GM18951 (cell line): ENCODE data around the gene AKIP1.
"Not testable (repeated sequence)": the region's sequence is repeated elsewhere in the genome, so short reads cannot be mapped to it uniquely, and the experiment has no call there.

Source experiments
- POLR2A ChIP-seq: IDR thresholded peaks from 4 replicates; pipeline ENCODE4 v1.6.1; 2011; ENCODE audit warnings: mild to moderate bottlenecking; ENCODE audit not compliant: insufficient read length, insufficient read depth; ENCODE audit errors: extremely low read depth
- in situ Hi-C: fragments of 300-500 bp; cut with MboI; formaldehyde crosslinking; loops from one replicate; pipeline ENCODE4 v1.12.0; 2022; ENCODE audit warnings: low sequenced_read_pairs, mixed read lengths, inconsistent platforms; ENCODE audit not compliant: unreplicated experiment

The AKIP1 gene

DNA sequence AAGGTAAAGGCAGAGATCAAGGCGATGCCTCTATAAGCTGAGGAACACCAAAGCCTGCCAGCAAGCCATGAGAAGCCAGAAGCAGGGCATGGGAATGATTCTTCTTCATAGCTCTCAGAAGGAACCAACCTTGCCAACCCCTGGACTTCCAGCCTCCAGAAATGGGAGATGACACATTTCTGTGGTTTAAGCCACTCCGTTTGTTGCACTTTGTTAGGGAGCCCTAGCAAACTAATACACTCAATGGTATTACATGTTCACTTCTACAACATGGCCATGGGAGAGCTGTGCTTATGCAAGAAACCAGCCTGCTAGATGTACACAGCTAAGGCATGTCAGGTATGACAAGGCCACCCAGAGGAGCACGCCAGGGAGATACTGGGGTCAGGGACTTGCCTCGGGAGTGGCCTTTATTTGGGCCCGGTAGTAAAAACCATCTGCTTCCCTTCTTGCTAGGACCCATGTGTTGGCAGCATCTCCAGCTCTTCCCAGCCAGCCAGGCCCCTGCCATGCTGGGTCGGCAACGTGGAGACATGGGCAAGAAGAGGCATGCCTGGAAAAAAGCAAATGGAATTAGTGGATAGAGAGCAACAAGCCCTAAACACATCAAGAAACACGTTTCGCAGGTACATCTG lies 18.1 kb downstream of the AKIP1 start:
- in situ Hi-C loops, result no loop called here
- no peak for TF ChIP-seq POLR2A

DNA sequence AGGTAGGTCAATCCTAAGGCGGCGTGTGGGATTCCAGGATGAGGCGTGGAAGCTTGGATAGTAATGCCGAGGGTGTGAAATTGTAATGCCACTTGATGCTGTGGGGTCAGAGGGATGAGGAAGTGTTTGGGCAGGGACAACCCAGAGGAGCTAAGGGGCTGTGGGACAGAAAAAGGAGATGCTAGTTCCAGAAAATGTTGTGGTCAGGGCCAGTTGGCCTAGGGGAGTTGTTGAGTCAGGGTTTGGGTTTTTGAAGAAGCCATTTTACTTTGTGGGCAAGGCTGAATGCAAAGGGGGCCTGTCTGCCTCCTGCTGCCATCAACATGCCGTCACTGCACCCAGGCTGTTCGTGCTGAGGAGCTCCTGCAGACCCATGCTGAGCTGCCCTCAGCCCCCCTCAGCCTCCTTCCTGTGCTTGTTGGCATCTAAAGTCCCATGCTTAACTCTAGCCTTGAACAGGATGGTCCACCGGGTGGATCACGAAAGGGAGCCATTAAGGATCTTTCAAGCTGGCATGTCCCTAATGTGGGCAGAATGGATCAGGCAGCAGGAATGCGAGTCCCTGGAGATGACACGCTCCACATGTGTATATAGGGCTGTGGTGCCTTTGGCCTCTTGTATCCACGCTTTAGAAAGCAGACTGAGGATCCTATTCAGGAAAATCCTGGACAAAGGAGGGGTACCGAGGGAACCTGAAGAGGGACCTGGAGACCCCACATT lies 19.6 kb downstream of the AKIP1 start:
- in situ Hi-C loops, result no loop called here

DNA sequence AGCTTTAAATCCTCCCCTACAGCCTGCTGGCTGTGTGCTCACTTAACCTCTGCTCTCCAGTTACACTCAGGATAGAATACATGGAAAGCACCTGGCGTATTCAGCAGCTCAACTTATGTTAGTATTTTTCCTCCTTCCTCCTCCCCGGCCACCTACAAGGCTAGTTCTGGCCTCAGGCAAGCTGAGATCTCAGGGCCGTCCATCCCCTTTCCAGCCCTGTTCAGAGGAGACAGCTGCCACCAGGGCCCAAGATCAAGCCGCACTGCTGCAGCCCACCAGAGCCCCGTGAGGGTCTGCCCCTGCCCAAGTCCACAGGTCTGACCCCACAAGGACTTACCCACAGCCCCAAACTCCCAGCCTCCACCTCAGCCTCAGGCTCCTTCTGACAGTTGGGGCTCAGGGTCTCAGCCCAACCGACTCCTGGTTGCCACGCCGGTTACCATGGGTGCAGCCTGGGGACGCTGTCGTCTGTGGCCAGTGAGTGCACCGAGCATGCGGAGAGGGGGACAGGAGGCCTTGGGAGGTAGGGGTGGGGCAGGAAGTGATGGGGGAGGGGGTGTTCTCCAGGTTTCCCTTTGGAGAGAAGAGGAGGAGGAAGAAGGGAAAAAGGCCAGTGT lies 21.7 kb downstream of the AKIP1 start, which contains the start of gene C11orf16:
C11orf16 (minus strand) TSS at position 384 of the 617 bp plus-strand sequence. CDS start 639 bp downstream, outside the sequence.
- in situ Hi-C loops, result no loop called here
- TF ChIP-seq POLR2A, result no peak

More for the DNA sequence above, 19.6 kb downstream of the AKIP1 start:
- TF ChIP-seq POLR2A, result no peak

DNA sequence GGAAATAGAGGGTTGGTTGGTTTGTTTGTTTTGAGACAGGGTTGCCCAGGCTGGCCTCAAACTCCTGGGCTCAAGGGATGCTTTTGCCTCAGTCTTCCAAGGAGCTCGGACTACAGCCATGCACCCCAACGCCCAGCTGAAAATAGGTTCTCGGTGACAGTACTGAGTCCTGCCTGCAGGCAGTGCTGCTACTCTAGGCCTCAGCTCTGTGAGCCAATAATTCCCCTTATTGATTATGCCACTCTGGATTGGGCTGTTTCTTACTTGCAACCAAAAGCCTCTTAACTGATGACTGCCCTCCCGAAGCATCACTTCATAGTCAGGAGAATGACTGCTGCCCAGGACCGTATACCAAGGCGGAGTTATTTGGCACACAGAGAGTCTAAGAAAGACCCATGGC lies 22.9 kb downstream of the AKIP1 start:
- in situ Hi-C loops, result no loop called here
- TF ChIP-seq POLR2A, result no peak

DNA sequence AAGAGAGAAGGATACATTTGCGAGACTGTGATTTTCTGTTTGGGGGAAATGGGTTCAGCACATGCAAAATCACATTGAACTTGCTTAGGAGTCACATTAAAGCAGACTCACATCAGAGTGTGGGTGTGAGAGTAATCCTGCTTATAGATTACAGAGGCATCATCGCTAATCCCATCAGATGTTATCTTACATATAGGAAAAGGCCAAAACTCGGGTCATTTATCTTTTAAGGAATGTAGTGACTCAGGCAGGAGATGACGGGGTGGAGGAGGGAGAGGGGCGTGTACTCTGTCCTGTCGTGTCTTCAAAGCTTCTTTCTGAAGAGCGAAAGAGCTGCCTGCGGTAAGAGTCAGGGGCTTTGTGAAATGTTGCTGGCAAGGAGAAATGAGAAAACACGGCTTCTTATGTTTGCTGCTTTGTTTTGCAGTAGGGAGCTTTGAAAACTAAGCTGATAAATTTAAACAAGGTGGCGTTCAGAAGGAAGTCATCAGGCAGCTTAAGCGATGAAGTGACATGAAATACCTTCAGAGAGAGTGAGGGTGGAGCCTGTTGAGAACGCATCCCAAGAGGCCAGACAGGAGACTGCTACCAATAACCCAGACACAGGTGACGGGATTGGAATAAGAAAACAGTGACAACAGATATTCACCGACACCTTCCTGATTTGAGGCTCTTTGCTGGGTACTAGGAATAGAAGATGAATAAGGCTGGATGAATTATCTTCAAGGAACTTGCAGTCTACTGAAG lies 23.9 kb downstream of the AKIP1 start:
- in situ Hi-C loops, result no loop called here

DNA sequence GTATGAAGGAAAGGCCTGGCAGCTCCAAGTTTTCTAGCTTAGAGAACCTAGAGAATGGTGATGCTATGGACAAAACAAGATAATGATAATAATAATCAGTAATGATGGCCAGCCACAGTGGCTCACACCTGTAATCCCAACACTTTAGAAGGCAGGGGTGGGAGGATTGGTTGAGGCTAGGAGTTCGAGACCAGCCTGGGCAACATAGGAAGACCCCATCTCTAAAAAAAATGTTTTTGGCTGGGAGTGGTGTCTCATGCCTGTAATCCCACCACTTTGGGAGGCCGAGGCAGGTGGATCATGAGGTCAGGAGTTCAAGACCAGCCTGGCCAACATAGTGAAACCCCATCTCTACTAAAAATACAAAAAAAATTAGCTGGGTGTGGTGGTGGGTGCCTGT lies 24.8 kb downstream of the AKIP1 start:
- in situ Hi-C loops, result not testable (repeated sequence)

More for the DNA sequence above, 23.9 kb downstream of the AKIP1 start:
- TF ChIP-seq POLR2A, result no peak

DNA sequence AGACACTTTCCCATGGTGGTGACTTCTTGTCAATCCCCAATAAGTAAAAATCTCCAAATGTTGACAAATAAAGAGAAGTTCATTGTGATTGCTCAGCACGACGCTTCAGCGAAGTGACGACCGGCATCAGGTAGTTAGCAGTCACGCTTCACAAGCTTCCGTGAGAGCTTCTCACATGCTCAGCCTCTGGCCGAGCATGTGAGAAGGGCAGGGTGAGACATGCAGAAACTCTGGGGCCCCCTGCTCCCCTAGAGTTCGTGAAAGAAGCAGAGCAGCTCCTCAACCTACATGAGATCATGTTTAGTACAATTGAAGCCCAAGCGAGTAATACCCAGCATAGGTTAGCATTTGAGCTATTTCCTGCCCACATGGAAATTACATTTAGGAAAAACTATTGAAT lies 26.2 kb downstream of the AKIP1 start:
- in situ Hi-C loops, result no loop called here
- TF ChIP-seq POLR2A, result no peak

DNA sequence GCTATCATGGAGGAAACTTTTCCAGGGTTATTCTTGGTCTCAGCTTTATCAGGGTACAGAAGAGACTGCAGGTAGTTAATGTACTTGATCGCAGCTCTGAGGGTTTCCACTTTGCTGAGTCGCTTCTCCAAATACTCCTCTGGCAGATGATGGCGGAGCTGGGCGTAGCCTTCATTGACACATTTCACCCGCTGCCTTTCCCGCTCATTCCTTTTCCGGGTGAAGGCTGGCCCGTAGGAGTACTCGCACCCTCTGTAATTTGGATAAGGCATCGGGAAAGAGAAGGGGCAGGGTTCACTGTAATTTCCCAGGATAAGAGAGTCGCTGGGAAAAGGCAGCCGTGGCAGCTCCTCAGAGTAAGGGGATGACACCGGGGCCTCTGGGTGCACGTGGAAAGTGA lies 26.7 kb downstream of the AKIP1 start:
- TF ChIP-seq POLR2A, result no peak
- in situ Hi-C loops, result no loop called here

DNA sequence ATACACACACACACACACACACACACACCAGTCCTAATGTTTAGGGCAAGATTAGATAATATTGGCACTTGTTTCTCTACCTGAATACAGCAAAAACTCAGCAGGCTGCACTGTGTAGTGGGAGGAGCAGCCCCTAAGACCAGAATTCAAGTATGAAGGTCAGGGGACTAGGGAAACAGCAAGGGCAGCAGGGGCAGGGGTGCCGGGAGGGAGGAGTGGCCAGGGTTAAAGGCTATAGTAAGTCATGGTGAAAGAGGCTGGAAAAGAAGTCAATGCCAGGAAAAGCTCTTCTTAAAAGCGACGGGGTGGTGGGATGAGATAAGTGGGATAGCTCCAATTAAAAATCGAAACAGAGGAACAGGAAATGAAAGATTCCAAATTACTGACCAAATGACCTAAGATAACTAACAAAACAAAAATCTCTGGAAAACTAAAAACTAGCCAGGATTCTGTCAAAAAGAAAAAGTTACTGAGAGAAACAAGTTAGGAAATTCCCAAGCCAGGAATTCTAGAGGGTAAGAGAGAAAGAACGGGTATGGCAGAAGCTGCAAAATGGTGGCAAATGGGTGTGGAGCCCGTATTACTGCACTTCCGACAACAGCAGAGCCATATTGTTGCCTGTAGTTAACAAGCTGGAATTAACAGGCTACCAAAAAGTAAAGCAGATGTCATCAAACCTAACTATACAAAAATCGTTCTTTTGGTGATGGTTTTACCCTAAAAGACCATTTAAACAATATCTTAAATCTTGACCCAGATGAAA lies 30.5 kb downstream of the AKIP1 start:
- in situ Hi-C loops, result no loop called here
- TF ChIP-seq POLR2A, result no peak

DNA sequence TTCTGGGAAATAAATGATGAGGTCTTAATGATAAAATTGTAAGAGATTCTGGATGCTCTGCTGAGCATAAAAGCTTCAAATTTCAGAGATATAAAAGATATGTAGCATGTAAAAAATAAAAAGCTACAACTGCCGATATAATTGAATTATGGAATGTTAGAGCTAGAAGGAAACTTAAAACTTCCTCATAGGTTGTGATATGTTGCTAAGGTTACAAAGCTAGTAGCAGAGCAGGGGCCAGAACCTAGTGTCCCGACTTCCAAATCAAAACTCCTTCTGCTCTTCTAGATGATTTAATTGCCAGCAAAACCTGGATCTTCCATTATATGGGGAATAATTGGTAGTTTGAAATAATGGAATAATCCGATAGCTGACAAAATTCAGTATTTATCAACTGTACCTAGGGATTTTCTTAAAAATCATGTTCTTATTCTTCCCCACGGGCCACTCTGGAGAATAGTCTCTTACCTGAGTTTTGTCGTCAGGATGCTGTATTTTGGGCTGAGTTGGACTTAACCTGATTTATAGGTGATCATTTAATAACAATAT lies 31.6 kb downstream of the AKIP1 start, which contains the start of gene ASCL3:
ASCL3 (minus strand) TSS at position 499 of the 549 bp plus-strand sequence. CDS start 4,855 bp downstream, outside the sequence.
- in situ Hi-C loops, result no loop called here
- TF ChIP-seq POLR2A, result no peak

DNA sequence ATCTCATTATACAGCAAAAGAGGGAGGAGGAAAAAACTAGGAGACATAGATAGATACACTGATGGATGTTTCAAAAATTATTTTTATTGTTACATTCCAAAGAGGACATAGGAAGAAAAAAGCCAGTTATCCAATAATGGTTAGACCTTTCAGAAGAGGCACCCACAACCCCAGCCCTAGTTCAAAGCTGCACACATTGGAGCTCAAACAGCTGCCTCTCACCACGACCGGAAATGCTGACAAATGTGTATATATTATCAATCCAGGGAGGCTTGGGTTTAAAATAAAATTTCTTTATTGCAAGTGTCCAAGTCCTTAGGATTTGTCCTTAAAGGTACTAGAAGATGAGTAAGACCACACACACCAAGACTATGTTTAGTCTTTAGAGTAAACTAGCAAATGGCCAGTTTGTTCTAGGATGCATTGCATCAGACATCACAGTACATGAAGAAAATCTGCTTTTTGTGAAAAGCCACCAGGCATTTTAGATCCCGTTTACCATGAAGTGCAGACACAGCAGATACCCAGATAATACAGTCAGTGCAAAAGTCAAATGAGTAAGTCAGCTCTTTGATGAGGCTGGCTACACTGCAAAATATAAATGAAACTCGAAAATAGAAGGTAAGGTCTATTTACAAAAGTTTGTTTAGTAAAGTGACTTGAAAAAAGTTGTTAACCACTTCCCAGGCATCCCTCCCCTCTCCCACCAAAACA lies 36.4 kb downstream of the AKIP1 start:
- no peak for TF ChIP-seq POLR2A
- in situ Hi-C loops, result no loop called here

DNA sequence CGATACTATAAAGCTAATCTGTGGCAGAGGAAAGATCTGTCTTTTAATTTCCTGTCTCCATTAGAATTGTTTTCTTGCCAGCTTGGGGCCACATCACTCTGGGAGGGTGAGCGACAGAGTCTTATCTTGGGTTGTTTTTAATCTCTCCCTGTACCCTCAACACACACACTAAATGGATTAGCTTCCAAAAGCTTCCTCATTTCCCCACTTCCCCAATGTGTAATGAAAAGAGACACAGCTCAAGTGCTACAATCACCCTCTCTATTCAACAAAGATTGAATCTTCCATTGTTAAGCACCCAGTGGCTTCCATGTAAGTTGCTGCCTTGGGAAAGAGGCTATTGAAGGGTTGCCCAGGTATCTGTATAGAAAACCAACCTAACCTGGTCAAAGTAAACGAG lies 37.9 kb downstream of the AKIP1 start:
- in situ Hi-C loops, result no loop called here
- TF ChIP-seq POLR2A, result no peak

DNA sequence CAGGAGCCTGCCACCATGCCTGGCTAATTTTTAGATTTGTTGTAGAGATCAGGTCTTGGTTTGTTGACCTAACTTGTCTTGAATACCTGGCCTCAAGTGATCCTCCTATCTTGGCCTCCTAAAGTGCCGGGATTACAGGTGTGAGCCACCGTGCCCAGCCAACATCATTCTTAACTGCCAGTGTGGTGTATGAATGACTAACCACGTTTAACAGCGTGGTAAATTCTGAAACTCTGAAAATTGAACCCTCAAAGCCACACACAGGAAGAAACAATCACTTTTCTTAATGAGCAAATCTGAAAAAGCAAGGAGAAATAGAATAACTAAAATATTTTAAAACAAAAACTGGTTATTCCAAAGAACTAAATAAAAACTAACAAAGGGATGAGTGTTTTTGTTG lies 45.9 kb downstream of the AKIP1 start:
- no peak for TF ChIP-seq POLR2A
- in situ Hi-C loops, result no loop called here
